ENCODE results near the gene ANGPTL8.

Gene ANGPTL8

DNA sequence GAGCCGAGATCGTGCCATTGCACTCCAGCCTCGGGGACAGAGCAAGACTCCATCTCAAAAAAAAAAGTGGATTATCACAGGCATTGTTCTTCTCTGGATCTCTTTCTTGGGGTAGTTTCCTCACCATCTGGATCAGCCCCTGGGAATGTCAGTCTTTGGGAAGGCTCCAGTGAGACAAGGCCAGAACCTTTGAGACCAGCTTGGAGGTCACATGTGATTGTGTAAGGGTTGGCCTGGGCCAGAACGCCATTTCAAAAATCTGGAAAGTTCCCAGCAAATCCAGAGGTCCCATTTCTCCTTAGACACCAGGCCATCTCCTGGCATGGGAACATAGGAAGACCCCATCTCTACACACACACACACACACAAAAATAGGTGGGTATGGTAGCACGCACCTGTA is 14.2 kb upstream of the ANGPTL8 start:
- Histone ChIP-seq H3K18ac (ENCODE audit: low read length) (no peak overlapping the region), H3K4me2 (ENCODE audit: low read length) (no peak overlapping the region), H2BK5ac (ENCODE audit: low read depth, low read length, poor library complexity) (no peak overlapping the region), H2BK120ac (ENCODE audit: insufficient read depth, low read length, poor library complexity) (no peak overlapping the region), H3K36me3 (ENCODE audit: control insufficient read depth in 1 of 2, insufficient read depth in 2 of 2, low read length in 2 of 2) (peaks cover 10 to 11% of the 10 kb centered on the region in 2 experiments), H2AK5ac (ENCODE audit: low read length) (no peak overlapping the region), H3K9ac (ENCODE audit: low read length) (no peak overlapping the region), H3K27me3 (ENCODE audit: insufficient read depth, low read length) (no peaks in the 10 kb centered on the region), H3K4me3 (ENCODE audit: low read depth, low read length) (no peak overlapping the region), H3K4ac (ENCODE audit: low read depth, low read length) (no peak overlapping the region), H3K79me1 (ENCODE audit: low read length) (no peaks in the 10 kb centered on the region), H3K4me1 (ENCODE audit: control insufficient read depth in 1 of 2, insufficient read depth in 2 of 2, low read length in 2 of 2) (no peaks in the 10 kb centered on the region), H4K12ac (ENCODE audit: low read depth, low read length) (no peak overlapping the region), H2BK12ac (ENCODE audit: low read length) (no peak overlapping the region), H4K8ac (ENCODE audit: low read depth, low read length) (no peak overlapping the region), H3K23ac (ENCODE audit: low read length) (no peak overlapping the region), H3K9me3 (ENCODE audit: insufficient read depth, low read depth, low read length) (peaks cover 4% of the 10 kb centered on the region), H3K27ac (ENCODE audit: low read depth, low read length) (no peak overlapping the region), H3K79me2 (ENCODE audit: control insufficient read depth, insufficient read depth, low read length, poor library complexity) (no peaks in the 10 kb centered on the region), H4K91ac (ENCODE audit: low read depth, low read length) (no peak overlapping the region), H3K14ac (ENCODE audit: low read length) (no peak overlapping the region), H2AFZ (ENCODE audit: insufficient read depth, low read length, poor library complexity) (no peak overlapping the region)
- DNase-seq, result no peak
- no CpG with 5 or more reads among the region's 5 CpGs for WGBS (ENCODE audit: extremely low coverage, insufficient coverage, insufficient read length)

DNA sequence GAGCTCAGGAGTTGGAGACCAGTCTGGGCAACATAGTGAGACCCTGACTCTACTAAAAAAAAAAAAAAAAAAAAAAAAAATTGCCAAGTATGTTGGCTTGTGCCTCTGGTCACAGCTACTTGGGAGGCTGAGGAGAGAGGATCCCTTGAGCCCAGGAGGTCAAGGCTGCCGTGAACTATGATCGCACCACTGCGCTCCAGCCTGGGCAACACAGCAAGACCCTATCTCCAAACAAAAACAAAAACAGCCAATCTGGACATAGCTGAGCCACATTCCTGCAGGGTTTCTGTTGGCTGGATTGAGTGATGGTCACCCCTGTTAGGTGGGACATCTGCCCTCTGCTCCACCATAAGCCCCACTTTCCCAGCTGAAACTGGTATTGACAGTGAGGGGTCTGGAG is 13.6 kb upstream of the ANGPTL8 start:
- no peak overlapping the region for H3K4ac ChIP-seq (ENCODE audit: low read depth, low read length)
- H3K9me3 ChIP-seq (ENCODE audit: insufficient read depth, low read depth, low read length), result peaks cover 4% of the 10 kb centered on the region
- no peak overlapping the region for H2AFZ ChIP-seq (ENCODE audit: insufficient read depth, low read length, poor library complexity)
- H2BK12ac ChIP-seq (ENCODE audit: low read length), result no peak overlapping the region
- H2AK5ac ChIP-seq (ENCODE audit: low read length), result no peak overlapping the region
- H3K14ac ChIP-seq (ENCODE audit: low read length), result no peak overlapping the region
- H4K8ac ChIP-seq (ENCODE audit: low read depth, low read length), result no peak overlapping the region
- no peak overlapping the region for H2BK5ac ChIP-seq (ENCODE audit: low read depth, low read length, poor library complexity)
- no peak for DNase-seq
- H4K91ac ChIP-seq (ENCODE audit: low read depth, low read length), result no peak overlapping the region
- no peak overlapping the region for H3K23ac ChIP-seq (ENCODE audit: low read length)
- H3K79me1 ChIP-seq (ENCODE audit: low read length), result no peaks in the 10 kb centered on the region
- H3K18ac ChIP-seq (ENCODE audit: low read length), result no peak overlapping the region
- H4K12ac ChIP-seq (ENCODE audit: low read depth, low read length), result no peak overlapping the region
- H3K4me2 ChIP-seq (ENCODE audit: low read length), result no peak overlapping the region
- H3K36me3 ChIP-seq (ENCODE audit: control insufficient read depth in 1 of 2, insufficient read depth in 2 of 2, low read length in 2 of 2), result peaks cover 10 to 11% of the 10 kb centered on the region in 2 experiments
- no peaks in the 10 kb centered on the region for H3K4me1 ChIP-seq (ENCODE audit: control insufficient read depth in 1 of 2, insufficient read depth in 2 of 2, low read length in 2 of 2)
- H3K9ac ChIP-seq (ENCODE audit: low read length), result no peak overlapping the region
- H3K27ac ChIP-seq (ENCODE audit: low read depth, low read length), result no peak overlapping the region
- H3K27me3 ChIP-seq (ENCODE audit: insufficient read depth, low read length), result no peaks in the 10 kb centered on the region
- H3K79me2 ChIP-seq (ENCODE audit: control insufficient read depth, insufficient read depth, low read length, poor library complexity), result no peaks in the 10 kb centered on the region
- no peak overlapping the region for H3K4me3 ChIP-seq (ENCODE audit: low read depth, low read length)
- whole genome bisulfite sequencing (ENCODE audit: extremely low coverage, insufficient coverage, insufficient read length), result no CpG with 5 or more reads among the region's 3 CpGs
- no peak overlapping the region for H2BK120ac ChIP-seq (ENCODE audit: insufficient read depth, low read length, poor library complexity)

DNA sequence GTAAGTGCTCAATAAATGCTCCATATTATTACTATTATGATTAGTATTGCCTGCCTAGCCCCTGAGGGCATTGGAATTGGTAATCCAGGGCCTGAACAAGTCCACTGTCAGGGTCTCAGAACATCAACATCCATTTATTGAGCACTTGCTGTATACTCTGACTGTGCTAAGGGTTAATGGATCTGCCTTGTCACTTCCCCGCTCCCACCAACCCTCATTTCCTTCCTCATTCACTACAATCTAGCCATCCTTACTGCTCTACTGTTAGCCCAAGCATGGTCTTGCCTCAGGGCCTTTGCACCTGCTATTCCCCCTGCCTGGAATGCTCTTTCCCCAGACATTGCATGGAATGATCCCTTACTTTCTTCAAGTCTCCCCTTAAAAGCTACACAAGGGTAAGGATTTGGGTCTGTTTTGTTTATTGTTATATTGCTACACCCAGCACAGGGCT is 12.7 kb upstream of the ANGPTL8 start:
- Histone ChIP-seq H3K18ac (ENCODE audit: low read length) (no peak overlapping the region), H3K9ac (ENCODE audit: low read length) (no peak overlapping the region), H3K36me3 (ENCODE audit: control insufficient read depth in 1 of 2, insufficient read depth in 2 of 2, low read length in 2 of 2) (peaks cover 7 to 9% of the 10 kb centered on the region in 2 experiments), H3K14ac (ENCODE audit: low read length) (no peak overlapping the region), H2BK12ac (ENCODE audit: low read length) (no peak overlapping the region), H3K9me3 (ENCODE audit: insufficient read depth, low read depth, low read length) (peaks cover 2% of the 10 kb centered on the region), H3K27me3 (ENCODE audit: insufficient read depth, low read length) (no peaks in the 10 kb centered on the region), H4K91ac (ENCODE audit: low read depth, low read length) (no peak overlapping the region), H3K4me1 (ENCODE audit: control insufficient read depth in 1 of 2, insufficient read depth in 2 of 2, low read length in 2 of 2) (no peaks in the 10 kb centered on the region), H3K79me1 (ENCODE audit: low read length) (no peaks in the 10 kb centered on the region), H2AK5ac (ENCODE audit: low read length) (no peak overlapping the region), H2BK120ac (ENCODE audit: insufficient read depth, low read length, poor library complexity) (no peak overlapping the region), H3K4me3 (ENCODE audit: low read depth, low read length) (no peak overlapping the region), H3K4ac (ENCODE audit: low read depth, low read length) (no peak overlapping the region), H3K79me2 (ENCODE audit: control insufficient read depth, insufficient read depth, low read length, poor library complexity) (no peaks in the 10 kb centered on the region), H3K23ac (ENCODE audit: low read length) (no peak overlapping the region), H4K12ac (ENCODE audit: low read depth, low read length) (no peak overlapping the region), H3K27ac (ENCODE audit: low read depth, low read length) (no peak overlapping the region), H2BK5ac (ENCODE audit: low read depth, low read length, poor library complexity) (no peak overlapping the region), H2AFZ (ENCODE audit: insufficient read depth, low read length, poor library complexity) (no peak overlapping the region), H3K4me2 (ENCODE audit: low read length) (no peak overlapping the region), H4K8ac (ENCODE audit: low read depth, low read length) (no peak overlapping the region)
- no peak for DNase-seq
- no CpG with 5 or more reads among the region's 1 CpG for WGBS (ENCODE audit: extremely low coverage, insufficient coverage, insufficient read length)

DNA sequence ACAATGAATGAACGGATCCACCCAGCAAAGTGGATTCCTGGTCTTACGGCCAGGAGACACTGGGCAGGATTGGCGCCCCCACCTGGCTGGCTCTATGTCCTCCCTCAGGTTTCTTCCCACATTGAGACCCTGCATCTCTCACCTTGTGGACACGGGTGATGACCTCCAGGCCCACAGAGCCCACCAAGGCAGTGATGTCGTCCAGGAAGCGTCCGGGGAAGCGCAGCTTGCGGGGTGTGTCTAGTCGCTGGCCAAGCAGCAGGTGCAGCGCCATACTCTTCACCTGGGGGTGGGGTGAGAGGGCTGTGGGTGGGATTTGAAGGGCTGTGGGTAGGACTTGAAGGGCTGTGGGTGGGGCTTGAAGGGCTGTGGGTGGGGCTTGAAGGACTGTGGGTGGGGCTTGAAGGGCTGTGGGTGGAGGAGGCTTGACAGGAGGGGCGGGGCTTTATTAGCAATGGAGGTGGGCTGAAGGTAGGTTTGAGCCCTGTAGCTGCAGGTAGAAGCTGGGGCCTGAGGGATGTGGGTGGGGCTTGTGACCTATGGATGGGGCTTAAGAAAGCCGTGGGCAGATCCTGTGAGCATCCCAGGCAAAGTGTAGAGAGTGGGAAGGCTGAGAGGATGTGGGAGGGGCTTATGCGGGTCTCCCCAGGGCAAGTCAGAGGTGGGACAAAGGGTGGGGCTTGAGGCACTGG is 12.1 kb upstream of the ANGPTL8 start:
- no peak overlapping the region for H3K18ac ChIP-seq (ENCODE audit: low read length)
- no peak overlapping the region for H3K4me3 ChIP-seq (ENCODE audit: low read depth, low read length)
- no peak overlapping the region for H4K91ac ChIP-seq (ENCODE audit: low read depth, low read length)
- H3K4me2 ChIP-seq (ENCODE audit: low read length), result no peak overlapping the region
- no peak overlapping the region for H3K14ac ChIP-seq (ENCODE audit: low read length)
- H3K4me1 ChIP-seq (ENCODE audit: control insufficient read depth in 1 of 2, insufficient read depth in 2 of 2, low read length in 2 of 2), result no peaks in the 10 kb centered on the region
- no CpG with 5 or more reads among the region's 14 CpGs for whole genome bisulfite sequencing (ENCODE audit: extremely low coverage, insufficient coverage, insufficient read length)
- H3K9ac ChIP-seq (ENCODE audit: low read length), result no peak overlapping the region
- no peak overlapping the region for H3K23ac ChIP-seq (ENCODE audit: low read length)
- no peak overlapping the region for H2BK5ac ChIP-seq (ENCODE audit: low read depth, low read length, poor library complexity)
- no peaks in the 10 kb centered on the region for H3K27me3 ChIP-seq (ENCODE audit: insufficient read depth, low read length)
- no peak overlapping the region for H3K4ac ChIP-seq (ENCODE audit: low read depth, low read length)
- H3K27ac ChIP-seq (ENCODE audit: low read depth, low read length), result no peak overlapping the region
- H2BK120ac ChIP-seq (ENCODE audit: insufficient read depth, low read length, poor library complexity), result no peak overlapping the region
- peak; percentile 1 to 26 for DNase-seq
- no peaks in the 10 kb centered on the region for H3K79me2 ChIP-seq (ENCODE audit: control insufficient read depth, insufficient read depth, low read length, poor library complexity)
- no peak overlapping the region for H4K8ac ChIP-seq (ENCODE audit: low read depth, low read length)
- peaks cover 3 to 10% of the 10 kb centered on the region in 2 experiments for H3K36me3 ChIP-seq (ENCODE audit: control insufficient read depth in 1 of 2, insufficient read depth in 2 of 2, low read length in 2 of 2)
- no peak overlapping the region for H2BK12ac ChIP-seq (ENCODE audit: low read length)
- no peaks in the 10 kb centered on the region for H3K79me1 ChIP-seq (ENCODE audit: low read length)
- no peak overlapping the region for H2AK5ac ChIP-seq (ENCODE audit: low read length)
- H3K9me3 ChIP-seq (ENCODE audit: insufficient read depth, low read depth, low read length), result no peaks in the 10 kb centered on the region
- no peak overlapping the region for H4K12ac ChIP-seq (ENCODE audit: low read depth, low read length)
- H2AFZ ChIP-seq (ENCODE audit: insufficient read depth, low read length, poor library complexity), result no peak overlapping the region
